ENCODE measurements around the gene SERPINE2.
A peak's percentile ranks its signal among the peaks of the same experiment; 100 is the strongest.

The SERPINE2 gene

GRCh38 chr2:223989206-223989855 lies 49.8 kb downstream of the SERPINE2 start:
- no peak for TF ChIP-seq CTCF (conservative IDR thresholded peaks at IDR 0.05; ENCODE audit: control insufficient read depth, insufficient read depth, low read depth, low read length)
- H3K4me3 ChIP-seq (ENCODE audit: control insufficient read depth, low read depth, low read length), result no peak overlapping the region
- DNase-seq (ENCODE audit: low read depth), result no peak

GRCh38 chr2:223981241-223981640 lies 57.8 kb downstream of the SERPINE2 start:
- H3K4me3 ChIP-seq (ENCODE audit: control insufficient read depth, low read depth, low read length), result no peak overlapping the region
- DNase-seq (ENCODE audit: low read depth), result no peak
- no peak for TF ChIP-seq CTCF (conservative IDR thresholded peaks at IDR 0.05; ENCODE audit: control insufficient read depth, insufficient read depth, low read depth, low read length)

GRCh38 chr2:223980803-223981202 lies 58.3 kb downstream of the SERPINE2 start:
- TF ChIP-seq CTCF (conservative IDR thresholded peaks at IDR 0.05; ENCODE audit: control insufficient read depth, insufficient read depth, low read depth, low read length), result no peak
- no peak for DNase-seq (ENCODE audit: low read depth)

GRCh38 chr2:223980397-223980735 lies 58.7 kb downstream of the SERPINE2 start:
- TF ChIP-seq CTCF (conservative IDR thresholded peaks at IDR 0.05; ENCODE audit: control insufficient read depth, insufficient read depth, low read depth, low read length), result no peak
- no peak for DNase-seq (ENCODE audit: low read depth)
- H3K4me3 ChIP-seq (ENCODE audit: control insufficient read depth, low read depth, low read length), result no peak overlapping the region

More at GRCh38 chr2:223980803-223981202, 58.3 kb downstream of the SERPINE2 start:
- H3K4me3 ChIP-seq (ENCODE audit: control insufficient read depth, low read depth, low read length), result no peak overlapping the region

- no peak for TF ChIP-seq CTCF (conservative IDR thresholded peaks at IDR 0.05; ENCODE audit: control insufficient read depth, insufficient read depth, low read depth, low read length)
- peak; percentile 74 for DNase-seq (ENCODE audit: low read depth)
- H3K4me3 ChIP-seq (ENCODE audit: control insufficient read depth, low read depth, low read length), result no peak overlapping the region
Observed at GRCh38 chr2:223979730-223980396, 59.2 kb downstream of the SERPINE2 start.

GRCh38 chr2:223978451-223978850 lies 60.6 kb downstream of the SERPINE2 start:
- no peak overlapping the region for H3K4me3 ChIP-seq (ENCODE audit: control insufficient read depth, low read depth, low read length)
- no peak for TF ChIP-seq CTCF (conservative IDR thresholded peaks at IDR 0.05; ENCODE audit: control insufficient read depth, insufficient read depth, low read depth, low read length)
- DNase-seq (ENCODE audit: low read depth), result no peak

Data from fibroblast of mammary gland (primary cell).